Measurements from ENCODE around the gene STK11.

DNA sequence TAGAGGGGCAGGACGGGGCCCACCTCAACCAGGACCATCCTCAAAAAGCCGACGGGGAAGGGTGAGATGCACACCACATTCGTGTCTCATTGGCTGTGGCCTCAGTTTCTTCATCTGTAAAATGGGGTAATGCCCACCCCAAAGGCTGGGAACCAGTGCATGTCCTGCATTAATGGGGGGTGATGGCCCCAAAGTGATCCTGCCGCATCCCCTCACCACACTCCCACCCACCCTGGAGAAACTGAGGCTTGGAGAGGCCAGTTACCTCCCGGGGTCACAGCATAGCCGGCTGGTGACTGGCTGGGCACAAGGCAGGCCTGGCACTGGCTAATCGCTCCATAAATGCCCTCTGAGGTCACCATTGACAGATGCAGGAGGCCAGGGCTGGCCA is 42.2 kb downstream of the STK11 start:
- TF ChIP-seq CTCF (IDR thresholded peaks at IDR 0.05; ENCODE audit: low read depth, low read length) (no peak), EZH2phosphoT487 (IDR thresholded peaks at IDR 0.05; ENCODE audit: low read depth) (no peak)
